ENCODE data around the gene SAMHD1. TPM values are rescaled to one million over a fixed set of nuclear protein-coding genes. Genes with fewer than 3 reads are reported as not detected.
"Not testable (repeated sequence)": the region's sequence is repeated elsewhere in the genome, so short reads cannot be mapped to it uniquely, and the experiment has no call there.

SAMHD1 gene
- polyA plus RNA-seq, 1 of the 3 experiments (the other 2 are of a cell fraction) = 5.9 TPM

GRCh38 chr20:36998652-36999051 is 47.1 kb upstream of the SAMHD1 start:
- ChIA-PET POLR2A (no interaction called here), CTCF (interaction anchor here (1.1 kb wide), 1 partner anchor 10 kb away, joined by 3 read pairs; no protein-coding TSS in a partner anchor)
- TF ChIP-seq EZH2phosphoT487 (IDR thresholded peaks at IDR 0.05; ENCODE audit: borderline replicate concordance, low read depth) = no peak
- no peak for TF ChIP-seq CTCF (IDR thresholded peaks at IDR 0.05)
- no peak for TF ChIP-seq RAD21 (IDR thresholded peaks at IDR 0.05; ENCODE audit: low read length)
- TF ChIP-seq MXI1 (IDR thresholded peaks at IDR 0.05; ENCODE audit: low read depth, low read length) = no peak
- no peak for TF ChIP-seq FOSL2 (IDR thresholded peaks at IDR 0.05; ENCODE audit: borderline replicate concordance, low read depth)
- Histone ChIP-seq H3K79me2 (ENCODE audit: insufficient read depth) (no peaks in the 10 kb centered on the region), H3K36me3 (replicated peaks in 1 of 2; ENCODE audit: control insufficient read depth in 1 of 2, insufficient read depth in 2 of 2, low read length in 1 of 2) (peaks cover 3 to 15% of the 10 kb centered on the region in 2 experiments), H2AFZ (ENCODE audit: low read depth) (no peak overlapping the region), H3K4me2 (no peak overlapping the region), H3K4me1 (ENCODE audit: control insufficient read depth in 1 of 2, insufficient read depth in 2 of 2, low read depth in 1 of 2, low read length in 1 of 2) (no peaks in the 10 kb centered on the region), H3K27me3 (ENCODE audit: insufficient read depth) (no peaks in the 10 kb centered on the region), H3K27ac (ENCODE audit: low read depth in 2 of 2, low read length in 1 of 2) (no peak overlapping the region), H3K9ac (no peak overlapping the region), H3F3A (replicated peaks; ENCODE audit: insufficient read depth) (no peaks in the 10 kb centered on the region), H3K4me3 (ENCODE audit: low read depth in 2 of 2, low read length in 1 of 2) (no peak overlapping the region), H4K20me1 (ENCODE audit: insufficient read depth) (no peaks in the 10 kb centered on the region), H3K9me2 (no peaks in the 10 kb centered on the region), H3K9me3 (no peaks in the 10 kb centered on the region)
- 87% methylated on average over 7 of the region's 7 CpGs for WGBS (ENCODE audit: low lambda C conversion rate)
- DNase-seq = no peak

- no peak overlapping the region for H3K4me3 ChIP-seq (ENCODE audit: low read depth in 2 of 2, low read length in 1 of 2)
- H3K36me3 ChIP-seq (replicated peaks in 1 of 2; ENCODE audit: control insufficient read depth in 1 of 2, insufficient read depth in 2 of 2, low read length in 1 of 2) = peaks cover 3 to 19% of the 10 kb centered on the region in 2 experiments
- POLR2A ChIA-PET = no interaction called here
- no peaks in the 10 kb centered on the region for H3F3A ChIP-seq (replicated peaks; ENCODE audit: insufficient read depth)
- CTCF ChIA-PET = interaction anchor here (0.6 kb wide), 1 partner anchor 21 kb away, joined by 3 read pairs; no protein-coding TSS in a partner anchor
- DNase-seq = no peak
- no peaks in the 10 kb centered on the region for H4K20me1 ChIP-seq (ENCODE audit: insufficient read depth)
- H2AFZ ChIP-seq (ENCODE audit: low read depth) = no peak overlapping the region
- H3K4me1 ChIP-seq (ENCODE audit: control insufficient read depth in 1 of 2, insufficient read depth in 2 of 2, low read depth in 1 of 2, low read length in 1 of 2) = no peaks in the 10 kb centered on the region
- no peaks in the 10 kb centered on the region for H3K9me2 ChIP-seq
- H3K9me3 ChIP-seq = peaks cover 6% of the 10 kb centered on the region
- no peak overlapping the region for H3K27ac ChIP-seq (ENCODE audit: low read depth in 2 of 2, low read length in 1 of 2)
- H3K9ac ChIP-seq = no peak overlapping the region
- H3K4me2 ChIP-seq = no peak overlapping the region
- H3K79me2 ChIP-seq (ENCODE audit: insufficient read depth) = no peaks in the 10 kb centered on the region
- 44% methylated on average over 1 of the region's 1 CpG for WGBS (ENCODE audit: low lambda C conversion rate)
- H3K27me3 ChIP-seq (ENCODE audit: insufficient read depth) = no peaks in the 10 kb centered on the region
- TF ChIP-seq USF2 (IDR thresholded peaks at IDR 0.05; ENCODE audit: borderline replicate concordance, low read depth, low read length) (no peak), JUND (IDR thresholded peaks at IDR 0.05) (no peak), RAD21 (IDR thresholded peaks at IDR 0.05; ENCODE audit: low read length) (no peak), MEF2A (IDR thresholded peaks at IDR 0.05; ENCODE audit: borderline replicate concordance, low read depth) (no peak), SMC3 (IDR thresholded peaks at IDR 0.05; ENCODE audit: low read depth, low read length) (no peak)
Observed at GRCh38 chr20:36997121-36997520, 45.6 kb upstream of the SAMHD1 start.

GRCh38 chr20:36994221-36994620 is 42.7 kb upstream of the SAMHD1 start:
- H4K20me1 ChIP-seq (ENCODE audit: insufficient read depth); H3K27ac ChIP-seq (ENCODE audit: low read depth in 2 of 2, low read length in 1 of 2); H3K9me2 ChIP-seq; H3K79me2 ChIP-seq (ENCODE audit: insufficient read depth); POLR2A ChIA-PET; H3K4me1 ChIP-seq (ENCODE audit: control insufficient read depth in 1 of 2, insufficient read depth in 2 of 2, low read depth in 1 of 2, low read length in 1 of 2); H3F3A ChIP-seq (replicated peaks; ENCODE audit: insufficient read depth); H2AFZ ChIP-seq (ENCODE audit: low read depth); H3K9ac ChIP-seq; CTCF ChIA-PET; H3K4me2 ChIP-seq; DNase-seq; H3K9me3 ChIP-seq; H3K4me3 ChIP-seq (ENCODE audit: low read depth in 2 of 2, low read length in 1 of 2); H3K27me3 ChIP-seq (ENCODE audit: insufficient read depth): not testable (repeated sequence)
- peaks cover 3 to 19% of the 10 kb centered on the region in 2 experiments for H3K36me3 ChIP-seq (replicated peaks in 1 of 2; ENCODE audit: control insufficient read depth in 1 of 2, insufficient read depth in 2 of 2, low read length in 1 of 2)
- WGBS (ENCODE audit: low lambda C conversion rate) = 100% methylated on average over 4 of the region's 4 CpGs
